SK-N-SH treated with all-trans-retinoic acid at 6 μM for 48 hours (cell line): ENCODE measurements around the gene CRLF3.
"Not testable (repeated sequence)": the region's sequence is repeated elsewhere in the genome, so short reads cannot be mapped to it uniquely, and the experiment has no call there.

Experiments
- ATAC-seq: fragments of 200-7000 bp; cut with Tn5 transposase; 3 replicates; pipeline ENCODE4 v1.9.1; 2020; ENCODE audit warnings: mild to moderate bottlenecking, moderate library complexity
- ARNTL ChIP-seq: fragments of 450-650 bp; formaldehyde crosslinking; IDR thresholded peaks from 2 replicates; pipeline ENCODE4 v1.5.0; 2020; ENCODE audit warnings: low read depth, mild to moderate bottlenecking, moderate library complexity, borderline replicate concordance
- BACH2 ChIP-seq: fragments of 250-450 bp; sonication (Bioruptor Pico); IDR thresholded peaks from 2 replicates; pipeline ENCODE4 v1.9.0; 2021; ENCODE audit warnings: mild to moderate bottlenecking, borderline replicate concordance
- CREB5 ChIP-seq: fragments of 250-450 bp; sonication (Bioruptor Pico); IDR thresholded peaks from 2 replicates; pipeline ENCODE4 v1.5.1; 2020; ENCODE audit warnings: low read depth, mild to moderate bottlenecking, moderate library complexity
- CSRNP3 ChIP-seq: fragments of 250-450 bp; sonication (Bioruptor Pico); IDR thresholded peaks from 2 replicates; pipeline ENCODE4 v1.5.1; 2021; ENCODE audit warnings: mild to moderate bottlenecking, moderate library complexity
- ISL1 ChIP-seq: fragments of 250-450 bp; sonication (Bioruptor Pico); IDR thresholded peaks from 2 replicates; pipeline ENCODE4 v2.1.2; 2022; ENCODE audit warnings: mild to moderate bottlenecking, moderate library complexity
- PATZ1 ChIP-seq: fragments of 250-450 bp; sonication (Bioruptor Pico); IDR thresholded peaks from 2 replicates; pipeline ENCODE4 v1.8.0; 2020; ENCODE audit warnings: mild to moderate bottlenecking, moderate library complexity, borderline replicate concordance
- POU6F1 ChIP-seq: fragments of 250-450 bp; sonication (Bioruptor Pico); IDR thresholded peaks from 2 replicates; pipeline ENCODE4 v1.8.0; 2021; ENCODE audit warnings: low read depth, mild to moderate bottlenecking, moderate library complexity, borderline replicate concordance
- PPARA ChIP-seq: fragments of 250-450 bp; sonication (Bioruptor Pico); IDR thresholded peaks from 2 replicates; pipeline ENCODE4 v1.5.0; 2020; ENCODE audit warnings: mild to moderate bottlenecking, borderline replicate concordance
- SNAI2 ChIP-seq: fragments of 250-450 bp; sonication (Bioruptor Pico); IDR thresholded peaks from 2 replicates; pipeline ENCODE4 v1.5.0; 2020; ENCODE audit warnings: mild to moderate bottlenecking, moderate library complexity
- TSHZ2 ChIP-seq: fragments of 250-450 bp; sonication (Bioruptor Pico); IDR thresholded peaks from 2 replicates; pipeline ENCODE4 v1.5.0; 2020; ENCODE audit warnings: mild to moderate bottlenecking, moderate library complexity
- ZC3H10 ChIP-seq: fragments of 250-450 bp; sonication (Bioruptor Pico); IDR thresholded peaks from 2 replicates; pipeline ENCODE4 v1.5.1; 2021; ENCODE audit warnings: mild to moderate bottlenecking, moderate library complexity
- ZFP3 ChIP-seq: fragments of 250-450 bp; sonication (Bioruptor Pico); IDR thresholded peaks from 2 replicates; pipeline ENCODE4 v1.5.0; 2020; ENCODE audit warnings: mild to moderate bottlenecking, moderate library complexity
- ZNF70 ChIP-seq: fragments of 450-650 bp; formaldehyde crosslinking; IDR thresholded peaks from 2 replicates; pipeline ENCODE4 v1.5.0; 2020; ENCODE audit warnings: mild to moderate bottlenecking, moderate library complexity

The CRLF3 gene

GRCh38 chr17:30788918-30789317 lies 35.6 kb downstream of the CRLF3 start (continued):
- TF ChIP-seq PATZ1 (CRISPR knock-in tag) (no peak), SNAI2 (no peak)

GRCh38 chr17:30782206-30782605 lies 42.3 kb downstream of the CRLF3 start:
- TF ChIP-seq TSHZ2 (CRISPR knock-in tag) (no peak), ZFP3 (CRISPR knock-in tag) (no peak), SNAI2 (no peak), PPARA (CRISPR knock-in tag) (no peak), ZC3H10 (CRISPR knock-in tag) (no peak), ZNF70 (CRISPR knock-in tag) (no peak)
- ATAC-seq, result no peak

GRCh38 chr17:30780343-30780742 lies 44.1 kb downstream of the CRLF3 start:
- no peak for ATAC-seq
- TF ChIP-seq BACH2 (CRISPR knock-in tag) (no peak), POU6F1 (CRISPR knock-in tag) (no peak), SNAI2 (no peak), CREB5 (CRISPR knock-in tag) (no peak), ARNTL (no peak), ISL1 (no peak), PATZ1 (CRISPR knock-in tag) (no peak), ZNF70 (CRISPR knock-in tag) (no peak), CSRNP3 (CRISPR knock-in tag) (no peak)

- ATAC-seq, result not testable (repeated sequence)
Observed at GRCh38 chr17:30768771-30769170, 55.7 kb downstream of the CRLF3 start.

- peak; percentile 40; the same call in 2 of the 3 replicates for ATAC-seq
Observed at GRCh38 chr17:30767641-30768404, 56.7 kb downstream of the CRLF3 start.
